KG1 (cell line): ENCODE measurements around the gene PLPPR5.
"Not testable (repeated sequence)": the region's sequence is repeated elsewhere in the genome, so short reads cannot be mapped to it uniquely, and the experiment has no call there.

Experiments
- DNase-seq: peaks from one replicate; lab custom pipeline; 2025; lab: John Stamatoyannopoulos, UW

PLPPR5 gene

GRCh38 chr1:99004861-99005442 is at the start of gene PLPPR5:
TSS of gene PLPPR5 (minus strand) at chr1:99004861. CDS start at chr1:99004671, 190 bp downstream.
- DNase-seq, result no peak

GRCh38 chr1:99051611-99052283 is 47.1 kb upstream of the PLPPR5 start:
- no peak for DNase-seq

GRCh38 chr1:99049745-99050144 is 45.1 kb upstream of the PLPPR5 start:
- no peak for DNase-seq

GRCh38 chr1:99036746-99037145 is 32.1 kb upstream of the PLPPR5 start:
- DNase-seq, result not testable (repeated sequence)

GRCh38 chr1:99018313-99018712 is 13.7 kb upstream of the PLPPR5 start:
- no peak for DNase-seq

- no peak for DNase-seq
Observed at GRCh38 chr1:99017655-99018054, 13.0 kb upstream of the PLPPR5 start.

GRCh38 chr1:99010679-99011078 is 6.0 kb upstream of the PLPPR5 start:
- DNase-seq, result no peak

- no peak for DNase-seq
Observed at GRCh38 chr1:99007366-99007765, 2.7 kb upstream of the PLPPR5 start.

- no peak for DNase-seq
Observed at GRCh38 chr1:99005537-99005942, 879 bp upstream of the PLPPR5 start.

- no peak for DNase-seq
Observed at GRCh38 chr1:99004254-99004860, 304 bp downstream of the PLPPR5 start.

GRCh38 chr1:99003581-99004253 is 944 bp downstream of the PLPPR5 start:
- no peak for DNase-seq

- no peak for DNase-seq
Observed at GRCh38 chr1:98992844-98993243, 11.8 kb downstream of the PLPPR5 start.

GRCh38 chr1:98991127-98992012 is 13.3 kb downstream of the PLPPR5 start:
- no peak for DNase-seq

- DNase-seq, result no peak
Observed at GRCh38 chr1:98989556-98989907, 15.1 kb downstream of the PLPPR5 start.

GRCh38 chr1:98988904-98989555 is 15.6 kb downstream of the PLPPR5 start:
- no peak for DNase-seq

- no peak for DNase-seq
Observed at GRCh38 chr1:98985687-98986086, 19.0 kb downstream of the PLPPR5 start.

- no peak for DNase-seq
Observed at GRCh38 chr1:98981917-98982513, 22.6 kb downstream of the PLPPR5 start.

- no peak for DNase-seq
Observed at GRCh38 chr1:98979463-98979862, 25.2 kb downstream of the PLPPR5 start.

GRCh38 chr1:98975810-98976209 is 28.9 kb downstream of the PLPPR5 start:
- DNase-seq, result no peak

GRCh38 chr1:98975113-98975512 is 29.5 kb downstream of the PLPPR5 start:
- DNase-seq, result no peak
